CD4-positive, alpha-beta T cell treated with Interleukin-17A for 4 hours (primary cell): ENCODE measurements around the gene FAM107B.

ENCODE experiments used
- DNase-seq: peaks from one replicate; pipeline ENCODE4 v3.0.0-alpha.2; 2020; ENCODE audit warnings: mixed read lengths

Gene FAM107B

DNA sequence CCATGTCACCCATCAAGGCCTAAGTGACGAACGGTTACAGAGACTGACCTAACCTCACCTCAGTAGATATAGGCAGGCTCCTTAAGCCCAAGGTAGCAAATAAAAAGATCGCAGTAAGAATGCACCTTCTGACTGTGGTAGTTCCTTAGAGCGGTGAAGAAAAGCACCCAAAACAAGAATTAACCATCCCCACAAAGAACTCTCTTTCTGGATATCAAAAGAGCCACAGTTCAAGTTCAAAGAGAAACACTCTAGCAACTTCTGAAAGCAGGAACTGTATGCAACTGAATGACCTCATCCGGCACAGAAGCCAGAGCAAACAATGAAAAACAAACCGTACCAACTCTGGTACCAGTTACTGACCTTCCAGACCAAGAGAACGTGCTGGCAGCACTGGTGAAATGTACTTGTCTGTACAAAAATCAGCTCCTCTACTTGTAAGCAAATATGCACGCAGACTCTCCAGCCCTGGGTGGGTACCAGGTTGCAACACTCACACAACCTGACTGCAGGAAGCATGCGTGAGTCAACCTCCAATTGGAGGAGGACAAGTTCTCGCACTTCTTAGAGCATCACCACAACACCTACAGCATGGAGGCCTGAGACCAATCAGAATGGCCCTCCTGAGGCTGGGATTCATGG lies 202.7 kb downstream of the FAM107B start:
- DNase-seq: peak; percentile 75

DNA sequence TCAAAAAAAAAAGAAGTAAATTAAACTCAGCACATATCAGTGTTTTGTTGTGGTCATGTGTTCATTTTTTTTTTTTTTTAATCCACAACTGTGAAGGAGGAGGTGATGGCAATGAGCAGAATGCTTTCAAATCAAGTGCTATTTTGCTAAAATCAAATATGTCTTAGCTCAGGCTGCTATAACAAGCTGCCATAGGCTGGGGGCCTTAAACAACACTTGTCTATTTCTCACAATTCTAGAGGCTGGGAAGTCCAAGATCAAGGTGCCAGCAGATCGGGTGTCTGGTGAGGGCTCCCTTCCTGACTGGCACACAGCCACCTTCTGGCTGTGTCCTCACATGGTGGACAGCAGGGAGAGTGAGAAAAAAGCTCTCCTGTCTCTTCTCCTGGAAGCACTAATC lies 203.9 kb downstream of the FAM107B start:
- DNase-seq: no peak

DNA sequence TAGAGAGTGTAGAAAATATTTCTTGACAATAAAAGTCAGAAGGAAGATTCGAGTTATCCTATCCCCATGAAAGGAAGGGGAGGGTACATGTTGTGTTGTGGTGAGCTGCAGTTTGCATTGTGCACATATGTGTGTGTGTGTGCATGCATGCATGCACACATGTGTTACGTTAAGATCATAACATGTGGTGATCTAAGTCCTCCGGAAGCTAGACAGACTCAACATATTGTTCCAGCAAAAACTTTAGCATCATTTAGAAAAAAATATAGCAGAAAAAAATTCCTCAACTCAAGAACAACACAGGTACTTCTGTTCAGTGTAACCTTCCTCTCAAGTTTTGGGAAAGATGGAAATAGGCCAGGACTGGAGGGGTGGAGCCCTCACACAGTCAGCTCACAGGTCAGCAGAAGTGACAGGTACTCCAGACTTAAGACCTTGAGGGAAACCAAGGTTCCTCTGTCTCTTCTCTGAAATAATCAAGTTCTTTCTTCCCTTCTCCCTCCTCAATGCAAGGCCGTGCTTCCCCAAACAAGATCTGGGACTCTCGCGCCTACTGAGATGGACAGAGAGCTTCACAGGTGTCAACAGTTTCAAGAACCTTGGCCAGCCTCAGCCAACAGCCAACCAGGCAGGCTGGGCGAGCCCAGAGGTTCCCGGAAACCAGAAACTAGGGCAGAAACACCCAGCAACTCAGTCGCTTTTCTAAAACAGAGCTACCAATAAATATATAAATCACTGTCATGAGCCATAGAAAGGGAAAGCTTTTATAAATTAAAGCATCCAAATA lies 205.2 kb downstream of the FAM107B start:
- peak; percentile 66 for DNase-seq

DNA sequence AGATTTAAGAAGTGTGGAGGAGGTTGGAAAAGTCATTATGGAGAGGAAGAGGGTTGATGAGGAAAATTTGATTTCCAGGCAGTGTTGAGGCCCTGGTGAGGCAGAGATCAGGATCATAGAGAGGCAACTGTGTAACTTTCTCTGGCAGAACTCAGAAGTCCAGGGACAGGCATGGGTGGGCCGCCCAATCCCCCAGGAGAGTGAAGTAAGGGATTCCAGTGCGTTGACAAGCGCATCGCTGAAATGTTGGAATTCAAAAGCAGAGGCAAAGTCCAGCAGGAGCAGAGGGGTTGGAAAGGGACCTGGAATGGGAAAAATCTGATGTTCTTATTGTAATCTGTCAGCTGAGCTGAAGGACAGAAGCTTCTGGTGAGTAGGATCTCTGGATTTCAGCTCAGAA lies 207.3 kb downstream of the FAM107B start:
- DNase-seq: no peak

DNA sequence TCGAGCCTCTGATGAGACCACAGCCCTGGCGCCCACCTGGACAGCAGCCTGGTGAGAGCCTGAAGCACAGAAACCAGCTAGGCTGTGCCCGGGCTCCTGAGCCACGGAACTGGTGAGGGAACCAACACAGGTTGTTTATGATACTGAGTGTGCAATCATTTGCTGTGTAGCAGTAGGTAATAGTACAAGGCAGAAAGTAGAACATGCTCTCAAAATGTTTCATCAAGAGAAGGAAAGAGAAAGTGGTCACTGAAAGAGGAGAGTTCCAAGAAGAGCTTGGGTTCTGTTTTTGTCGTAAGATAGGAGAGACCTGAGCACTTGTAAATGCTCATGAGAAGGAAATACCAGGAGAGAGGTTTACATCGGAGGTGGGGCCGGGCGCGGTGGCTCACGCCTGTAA lies 208.2 kb downstream of the FAM107B start:
- no peak for DNase-seq

DNA sequence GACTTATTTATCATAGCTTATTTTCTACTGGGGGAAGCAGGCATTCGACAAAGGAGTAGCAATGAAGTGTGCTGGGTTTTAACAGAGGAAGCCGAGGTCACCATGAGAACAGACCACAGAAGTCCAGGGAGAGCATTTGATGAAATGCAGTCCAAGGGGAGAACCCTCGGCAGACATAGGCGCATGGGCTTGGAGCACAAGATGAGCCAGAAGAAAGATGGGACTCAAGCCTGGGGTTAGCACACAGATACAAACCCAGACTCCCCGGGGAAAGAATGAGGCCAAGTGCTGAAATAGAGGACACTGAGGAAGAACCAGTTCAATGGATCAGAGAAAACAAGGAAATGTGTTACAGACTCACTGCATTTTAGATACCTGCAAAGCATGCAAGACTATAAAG lies 209.5 kb downstream of the FAM107B start:
- no peak for DNase-seq

DNA sequence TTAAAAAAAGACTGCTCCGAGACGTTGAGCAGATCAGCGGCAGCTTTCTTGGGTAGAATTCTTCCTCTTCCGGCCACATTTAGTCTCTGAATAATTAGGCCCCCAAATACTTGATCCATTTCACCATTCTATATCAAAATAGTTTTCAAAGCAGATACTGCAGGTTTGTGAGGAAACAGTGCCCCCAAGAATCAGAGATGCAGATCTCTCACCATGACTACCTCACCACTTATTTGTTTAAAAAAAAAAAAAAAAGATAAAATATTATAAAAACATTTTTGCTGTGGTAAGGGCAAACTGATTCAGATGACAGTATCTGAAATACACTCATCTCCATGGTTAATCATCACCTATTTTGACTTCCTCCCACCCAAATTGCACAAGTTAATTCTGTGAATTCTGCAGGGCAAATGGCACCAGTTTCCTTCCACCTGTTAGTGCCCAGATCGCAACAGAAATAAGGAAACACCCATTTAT lies 210.4 kb downstream of the FAM107B start:
- DNase-seq: peak; percentile 56

DNA sequence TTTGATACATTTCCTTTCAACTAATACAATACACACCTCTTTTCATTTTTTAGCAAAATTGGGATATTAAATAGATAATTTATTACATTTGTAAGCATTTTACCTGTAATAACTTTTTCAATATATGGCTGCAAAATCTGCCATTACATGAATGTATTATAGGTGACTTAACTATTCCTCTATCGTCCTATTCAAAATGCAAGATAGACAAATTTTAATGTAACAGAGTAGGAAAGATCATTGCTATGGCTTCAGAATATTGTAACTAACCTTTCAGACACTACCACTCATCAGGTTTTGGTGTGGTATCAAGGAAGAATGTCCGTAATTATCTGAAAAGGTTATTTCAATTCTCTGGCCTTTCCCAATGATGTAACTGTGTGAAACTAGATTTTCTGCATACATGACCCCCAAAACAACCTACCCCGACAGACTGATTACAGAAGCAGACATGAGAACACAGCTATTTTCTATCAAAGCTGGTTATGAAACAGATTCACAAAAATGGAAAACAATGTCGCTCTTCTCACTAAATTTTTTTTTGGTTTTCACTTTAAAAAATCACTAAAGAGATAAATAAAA lies 211.2 kb downstream of the FAM107B start:
- DNase-seq: no peak

DNA sequence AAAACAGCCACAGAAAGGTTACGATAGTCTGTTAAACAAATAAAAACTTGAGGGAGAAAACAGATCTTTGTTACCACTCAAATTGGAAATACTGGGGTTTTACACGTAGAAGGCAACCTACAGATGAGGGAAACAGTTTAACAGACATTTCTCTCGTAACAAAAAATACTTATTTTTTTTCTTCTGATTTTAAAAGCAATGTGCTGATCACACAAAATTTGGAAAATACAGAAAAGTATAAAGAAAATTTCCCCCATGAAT lies 211.7 kb downstream of the FAM107B start:
- DNase-seq: no peak

DNA sequence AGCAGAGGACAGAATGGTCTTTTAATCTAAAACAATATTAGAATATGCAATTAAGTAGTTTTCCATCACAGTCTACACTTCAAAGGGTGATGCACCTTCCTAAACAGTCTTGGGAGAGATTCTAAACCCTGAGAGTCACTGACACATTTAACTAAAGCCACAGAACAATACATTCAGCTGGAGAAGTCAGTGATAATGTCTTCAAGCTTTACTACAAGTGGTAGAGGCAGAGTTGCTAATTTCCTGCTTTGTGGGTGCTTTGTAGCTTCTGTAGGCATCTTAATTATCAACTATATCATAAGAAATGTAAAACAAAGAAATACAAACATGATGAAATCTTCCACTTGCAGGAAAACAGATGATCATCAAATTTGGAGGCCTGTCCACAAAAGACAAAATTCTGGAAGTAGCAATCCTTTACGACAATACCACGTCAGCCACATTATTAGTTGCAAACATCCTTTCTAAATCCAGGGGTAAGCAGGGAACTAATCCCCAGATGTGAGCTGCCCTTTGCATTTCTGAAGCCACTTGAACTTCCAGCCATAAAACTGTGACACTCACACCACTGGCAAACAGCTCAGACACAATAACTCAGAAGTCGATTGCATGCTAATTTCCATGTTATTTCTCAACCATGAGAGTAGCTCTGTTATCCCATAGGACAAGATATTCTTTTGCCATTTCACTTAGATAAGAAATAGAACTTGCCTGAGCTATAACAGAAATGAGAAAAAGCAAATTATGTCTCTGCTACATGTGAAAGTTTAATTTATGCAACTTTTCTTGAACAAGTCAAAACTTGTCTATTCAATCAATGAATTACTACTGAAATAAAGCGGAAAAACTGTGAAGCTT lies 212.2 kb downstream of the FAM107B start:
- no peak for DNase-seq

DNA sequence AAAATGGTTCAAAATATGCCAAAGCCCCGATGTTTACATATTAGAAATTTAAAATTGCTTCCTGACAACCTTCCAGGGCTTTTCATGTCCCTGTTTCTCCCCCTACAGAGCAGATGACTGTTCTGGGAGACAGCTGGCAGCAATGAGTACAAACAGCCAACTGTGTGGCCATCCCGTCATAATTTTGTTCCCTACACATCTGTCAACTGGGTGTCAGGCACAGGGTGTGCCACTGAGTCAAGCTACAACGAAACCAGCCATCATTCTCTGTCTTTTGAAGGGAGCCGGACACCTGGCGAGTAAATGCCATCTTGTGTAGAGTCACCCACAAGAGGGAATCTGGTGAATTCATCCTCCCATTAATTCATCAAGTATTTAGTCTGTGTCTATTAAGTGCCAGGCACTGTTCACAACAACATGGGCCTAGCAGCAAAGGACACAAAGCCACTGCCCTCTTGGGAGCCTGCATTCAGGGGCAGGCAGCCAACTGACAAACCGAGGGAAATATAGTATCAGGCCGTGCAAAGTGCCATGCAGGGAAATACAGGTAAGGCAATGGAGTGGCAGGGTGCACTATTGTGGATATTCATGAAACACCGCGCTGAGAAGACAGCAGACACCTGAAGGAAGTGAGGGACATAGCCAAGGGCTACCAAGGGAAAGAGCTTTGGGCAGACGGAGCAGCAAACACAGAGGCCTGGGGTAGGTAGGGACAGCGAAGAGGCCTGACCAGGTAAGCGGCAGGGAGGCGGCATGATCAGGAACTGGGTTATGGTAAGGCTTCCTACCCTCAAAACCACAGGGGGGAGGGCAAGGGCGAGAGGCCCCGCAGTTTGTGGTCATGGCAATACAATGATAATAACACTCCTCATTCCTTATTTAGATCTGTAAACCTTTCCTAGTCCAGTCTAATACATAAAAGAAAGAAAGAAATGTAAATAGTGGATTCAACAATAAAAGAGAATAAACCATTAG lies 213.6 kb downstream of the FAM107B start:
- DNase-seq: peak; percentile 51

DNA sequence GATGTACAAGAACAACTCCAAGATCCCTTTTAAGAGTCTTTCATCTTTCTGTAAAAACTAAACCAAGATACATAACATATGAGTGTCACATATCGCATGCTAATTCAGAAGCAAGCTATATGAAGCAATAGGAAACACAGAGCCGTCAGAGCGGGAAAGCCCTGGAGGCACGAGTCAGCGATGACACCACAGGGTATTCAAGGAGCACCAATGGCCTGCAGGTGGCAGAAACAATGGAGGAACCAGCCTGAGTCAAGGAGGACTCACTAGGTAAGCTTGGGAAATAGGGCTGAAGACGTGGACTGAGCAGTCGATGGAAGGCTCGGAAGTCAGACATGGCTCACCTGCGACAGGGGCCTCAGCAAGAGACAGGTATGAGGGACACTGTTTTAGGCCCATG lies 214.4 kb downstream of the FAM107B start:
- DNase-seq: peak; percentile 52

DNA sequence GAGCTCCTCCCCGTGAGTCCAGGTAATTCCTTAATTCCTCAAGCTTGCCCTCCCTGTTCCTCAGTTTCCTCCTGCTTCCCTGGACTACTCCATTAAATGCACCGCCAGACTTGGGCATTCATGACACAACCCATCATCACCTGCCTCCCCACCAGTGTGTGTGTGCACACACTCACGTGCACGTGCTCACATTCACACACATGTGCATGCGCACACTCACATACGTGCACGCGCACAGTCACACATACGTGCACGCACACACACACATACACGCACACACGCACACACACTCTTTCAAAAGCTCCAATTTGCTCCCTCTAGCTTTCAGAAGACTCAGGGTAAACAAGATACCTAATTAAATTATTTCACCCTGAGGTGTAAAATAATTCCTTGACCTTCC lies 216.7 kb downstream of the FAM107B start:
- no peak for DNase-seq

DNA sequence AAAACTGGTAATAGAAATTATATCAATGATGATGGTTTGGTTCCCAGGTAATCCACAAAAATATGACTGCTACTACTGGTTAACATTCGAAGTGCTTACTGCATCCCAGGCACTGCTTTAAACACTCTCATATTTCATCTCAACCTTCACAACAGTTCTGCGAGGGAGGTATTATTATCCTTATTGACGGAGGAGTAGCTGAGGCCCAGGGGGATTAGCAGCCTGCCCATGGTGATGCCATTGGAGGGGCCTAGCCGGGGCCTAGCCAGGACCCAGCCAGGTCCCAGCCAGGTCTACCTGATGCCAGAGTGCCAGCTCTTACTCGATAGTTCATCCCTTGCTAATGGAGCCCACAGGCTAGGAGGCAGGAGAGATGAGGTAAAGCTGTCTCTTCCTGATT lies 217.1 kb downstream of the FAM107B start:
- DNase-seq: no peak

DNA sequence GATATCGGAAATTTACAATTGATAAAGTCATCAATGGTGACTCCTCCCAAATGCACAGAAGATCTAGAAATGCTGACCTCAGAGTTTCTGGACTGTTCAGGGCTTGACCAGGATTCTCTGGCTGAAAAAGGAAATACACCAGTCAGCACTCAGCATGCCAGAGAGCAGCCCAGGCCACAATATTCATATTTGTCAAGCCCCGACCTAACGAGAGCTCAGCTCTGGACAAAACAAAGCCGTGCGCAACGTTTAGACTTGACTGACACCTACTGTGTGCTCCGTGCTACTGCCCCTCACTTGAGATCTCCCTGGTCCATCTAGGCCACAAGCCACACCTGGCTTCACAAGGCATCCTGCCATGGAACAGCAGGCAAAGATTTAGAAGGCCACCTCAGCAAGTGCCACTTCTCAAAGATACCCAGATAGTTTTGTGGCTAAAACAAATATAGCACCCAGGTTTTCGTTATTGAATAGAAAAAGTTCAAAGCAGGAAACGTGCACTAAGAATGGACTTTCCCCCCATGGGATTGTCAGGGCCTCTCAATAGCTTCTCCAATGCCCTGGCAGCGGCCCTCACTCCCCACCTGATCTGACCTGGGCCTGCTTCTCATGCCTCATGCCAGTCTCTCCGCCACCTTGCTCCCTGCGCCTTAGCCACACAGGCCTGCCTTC lies 218.3 kb downstream of the FAM107B start:
- DNase-seq: no peak

DNA sequence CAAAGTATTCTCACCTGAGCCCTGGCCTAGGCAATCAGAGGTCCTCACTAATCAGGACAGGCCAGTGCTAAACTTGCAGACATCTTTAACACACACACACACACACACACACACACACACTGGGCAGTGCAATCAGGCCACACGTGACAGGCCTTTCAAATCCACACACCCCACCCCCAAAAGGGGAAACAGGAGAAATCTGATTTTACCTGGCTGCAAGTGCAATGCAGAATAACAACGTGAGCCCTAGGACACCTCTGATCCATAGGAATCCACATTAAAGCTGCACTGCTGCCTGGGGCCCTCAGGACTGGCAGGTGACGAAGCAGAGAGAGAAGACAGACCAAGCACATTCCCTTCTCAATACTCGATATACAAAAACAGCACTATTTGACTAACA lies 218.9 kb downstream of the FAM107B start:
- DNase-seq: no peak

DNA sequence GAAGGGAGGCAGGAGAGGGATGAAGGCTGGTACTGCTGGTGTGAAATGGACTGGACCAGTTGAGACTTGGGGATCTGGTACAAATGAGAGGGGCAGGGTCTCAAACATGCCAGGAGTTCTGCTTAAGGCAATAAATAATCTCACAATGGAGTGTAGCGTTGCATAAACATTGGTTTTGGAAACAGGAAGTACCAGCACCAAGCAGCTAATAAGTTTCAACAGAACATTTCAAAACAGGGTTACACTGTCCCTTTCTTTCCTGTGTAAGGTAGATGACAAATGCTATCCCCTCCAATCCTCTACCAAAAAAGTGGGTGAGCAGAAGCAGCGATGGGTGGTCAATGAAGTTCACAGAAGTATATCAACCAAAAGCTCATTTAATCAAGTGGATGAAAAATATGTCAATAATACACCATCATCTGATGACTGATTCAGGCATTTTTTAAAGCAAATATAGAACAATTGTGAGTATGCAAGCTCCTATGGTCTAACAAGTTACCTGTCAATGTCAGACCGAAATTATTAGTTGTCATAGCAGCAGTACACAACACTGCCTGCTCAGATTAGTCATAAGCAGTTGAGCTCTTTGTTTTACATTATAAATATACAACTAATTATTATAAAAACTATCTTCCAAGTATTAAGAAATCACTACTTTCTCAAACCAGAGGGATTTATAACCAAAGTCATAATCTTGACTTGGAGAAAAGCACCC lies 220.0 kb downstream of the FAM107B start:
- no peak for DNase-seq

DNA sequence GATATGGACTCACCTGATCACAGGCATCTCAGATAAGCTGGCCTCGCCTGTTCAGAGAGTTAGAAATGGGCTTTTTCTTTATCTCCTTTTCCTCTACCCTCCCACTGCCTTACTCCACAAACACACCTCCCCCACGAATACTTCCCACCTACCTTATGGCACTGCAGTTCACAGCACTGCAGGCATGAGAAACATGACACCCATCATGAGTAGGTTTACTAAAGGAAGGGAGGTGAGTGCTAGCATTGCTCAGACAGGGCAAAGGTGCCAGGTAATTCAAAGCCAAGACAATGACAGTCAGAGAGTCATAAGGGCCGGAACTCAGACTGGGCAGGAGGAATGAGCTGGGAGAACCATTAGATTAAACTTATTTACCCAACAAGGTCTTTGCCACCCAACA lies 220.6 kb downstream of the FAM107B start:
- DNase-seq: no peak

DNA sequence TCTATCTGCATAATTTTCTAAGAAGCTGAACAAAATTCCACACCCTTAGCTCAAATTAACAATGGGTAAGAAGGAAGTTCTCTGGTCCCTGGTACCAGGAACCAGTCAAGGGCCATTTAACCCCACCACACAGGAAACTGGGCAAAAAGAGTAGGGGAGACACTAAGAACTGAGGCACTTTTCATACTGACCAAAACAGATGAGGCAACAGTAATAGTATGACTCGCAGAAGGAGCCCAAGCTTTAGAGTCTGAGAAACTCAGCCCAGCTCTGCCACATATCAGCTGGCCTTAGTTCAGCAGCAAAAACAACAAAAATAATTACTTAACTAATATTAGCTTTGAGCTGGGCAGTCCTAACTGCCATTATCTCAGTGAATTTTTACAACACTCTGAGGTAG lies 221.2 kb downstream of the FAM107B start:
- no peak for DNase-seq

DNA sequence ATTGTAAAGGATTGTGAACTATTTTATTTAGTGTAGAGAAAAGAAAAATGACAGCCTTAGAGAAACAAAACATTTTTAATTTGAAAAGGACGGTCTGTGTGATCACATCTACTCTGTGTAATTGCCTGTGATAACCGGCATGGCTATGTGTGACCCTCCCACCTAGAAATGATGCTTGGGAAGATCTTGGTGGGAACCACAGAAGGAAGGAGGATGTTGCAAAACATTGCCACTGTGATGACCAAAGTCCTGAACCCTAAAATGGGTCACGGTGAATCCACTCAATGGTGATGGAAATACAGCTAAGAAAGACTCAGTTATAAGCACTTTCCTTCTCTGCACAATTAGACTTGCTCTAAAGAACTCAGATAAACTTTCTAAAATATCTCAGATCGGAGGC lies 222.7 kb downstream of the FAM107B start:
- no peak for DNase-seq

DNA sequence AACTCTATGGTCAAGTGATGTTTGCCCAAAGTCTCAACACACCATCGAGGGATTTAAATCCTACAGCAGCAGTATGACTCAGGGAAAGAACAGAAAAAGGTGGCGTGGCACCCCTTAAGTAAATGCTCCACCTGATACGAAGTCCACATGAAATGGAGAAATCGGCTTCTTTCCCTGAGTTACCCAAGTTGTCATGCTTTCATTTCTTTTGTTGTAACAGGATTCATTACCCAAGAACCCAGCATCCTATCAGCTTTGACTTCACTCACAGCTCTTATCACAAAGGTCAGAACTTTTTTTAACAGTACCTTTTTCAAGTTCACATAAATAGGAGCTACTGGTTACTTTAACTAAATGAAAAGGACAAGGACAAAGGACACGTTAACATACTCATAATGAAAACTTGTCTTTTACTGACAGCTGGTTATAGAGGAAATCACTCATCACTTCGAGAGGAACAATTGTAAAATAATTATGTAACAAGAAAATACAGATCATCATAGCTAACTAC lies 224.2 kb downstream of the FAM107B start:
- no peak for DNase-seq
